CD4-positive, alpha-beta memory T cell (primary cell): ENCODE results near the gene DHDH. TPM values are rescaled to one million over a fixed set of nuclear protein-coding genes. Genes with fewer than 3 reads are reported as not detected.

Experiments used
- CTCF ChIA-PET: fragments of 350-600 bp; sonication (Branson Sonifier 250); formaldehyde crosslinking; loops from one replicate; lab custom pipeline; 2021; ENCODE audit warnings: inconsistent platforms; ENCODE audit not compliant: partially characterized antibody; lab: Charles Lee
- POLR2A ChIA-PET: fragments of 350-600 bp; sonication (Branson Sonifier 250); formaldehyde crosslinking; loops from one replicate; lab custom pipeline; 2021; ENCODE audit not compliant: partially characterized antibody; lab: Charles Lee
- DNase-seq, 5 donors: peaks; one replicate each; pipeline versions ENCODE4 v3.0.0 to v3.0.0-alpha.2; 2020 to 2022; ENCODE audit warnings: mixed read lengths in 1 of 5
- H3K27ac ChIP-seq: one replicate; pipeline ENCODE4 v1.7.0; 2013; ENCODE audit warnings: low read depth, low read length
- H3K27me3 ChIP-seq: 2 replicates; pipeline ENCODE4 v1.7.0; 2013; ENCODE audit warnings: mild to moderate bottlenecking, low read length, moderate library complexity; ENCODE audit not compliant: insufficient read depth
- H3K36me3 ChIP-seq: 2 replicates; pipeline ENCODE4 v1.7.0; 2013; ENCODE audit warnings: mild to moderate bottlenecking, low read length, moderate library complexity; ENCODE audit not compliant: insufficient read depth
- H3K4me1 ChIP-seq: 2 replicates; pipeline ENCODE4 v1.7.0; 2013; ENCODE audit warnings: mild to moderate bottlenecking, low read length, moderate library complexity; ENCODE audit not compliant: insufficient read depth
- H3K4me3 ChIP-seq, 2 donors: one replicate each; pipeline ENCODE4 v1.7.0; 2013; ENCODE audit warnings: low read length in 2 of 2, mild to moderate bottlenecking in 1 of 2
- H3K9me3 ChIP-seq, 2 donors: one replicate each; pipeline ENCODE4 v1.7.0; 2013; ENCODE audit warnings: low read length in 2 of 2, control low read depth in 1 of 2; ENCODE audit not compliant: control insufficient read depth in 1 of 2
- H3K27ac Mint-ChIP-seq, 7 donors: one replicate each; pipeline ENCODE4 v1.8.0; 2020 to 2021; ENCODE audit warnings: mixed read lengths in 7 of 7, mild to moderate bottlenecking in 6 of 7, inconsistent platforms in 3 of 7, moderate library complexity in 3 of 7
- H3K27me3 Mint-ChIP-seq, 2 donors: one replicate each; pipeline ENCODE4 v1.8.0; 2020 to 2021; ENCODE audit warnings: mixed read lengths in 2 of 2
- H3K36me3 Mint-ChIP-seq, 2 donors: one replicate each; pipeline ENCODE4 v1.8.0; 2020 to 2021; ENCODE audit warnings: mixed read lengths in 2 of 2, inconsistent platforms in 1 of 2, mild to moderate bottlenecking in 1 of 2
- H3K4me1 Mint-ChIP-seq, 4 donors: one replicate each; pipeline ENCODE4 v1.8.0; 2020 to 2021; ENCODE audit warnings: mixed read lengths in 4 of 4, mild to moderate bottlenecking in 1 of 4
- H3K4me3 Mint-ChIP-seq, 8 donors: one replicate each; pipeline ENCODE4 v1.8.0; 2020 to 2021; ENCODE audit warnings: mixed read lengths in 8 of 8, mild to moderate bottlenecking in 7 of 8, moderate library complexity in 6 of 8, inconsistent platforms in 3 of 8
- H3K9me3 Mint-ChIP-seq, 8 donors: one replicate each; pipeline ENCODE4 v1.8.0; 2020 to 2021; ENCODE audit warnings: mixed read lengths in 8 of 8, mild to moderate bottlenecking in 5 of 8, inconsistent platforms in 3 of 8, moderate library complexity in 1 of 8
- intact Hi-C: fragments of 100-400 bp; cut with micrococcal nuclease; formaldehyde crosslinking; loops from one replicate; pipeline ENCODE4 v1.15.1; 2023
- polyA plus RNA-seq, 2 donors: library from polyadenylated mRNA; unstranded; fragments of 300-500 nt; fragmentation: Illumina TruSeq; gene quantifications; one replicate each; pipeline ENCODE4 v1.2.3, GENCODE V29; 2021
- total RNA-seq, 2 experiments: library from RNA; stranded (reverse); gene quantifications; one replicate each; pipeline ENCODE4 v1.2.3, GENCODE V29; 2021

The DHDH gene
- total and polyA plus RNA-seq, 4 experiments from 2014 or later, result 0.60 to 1.6 (median 1.2) TPM

DNA sequence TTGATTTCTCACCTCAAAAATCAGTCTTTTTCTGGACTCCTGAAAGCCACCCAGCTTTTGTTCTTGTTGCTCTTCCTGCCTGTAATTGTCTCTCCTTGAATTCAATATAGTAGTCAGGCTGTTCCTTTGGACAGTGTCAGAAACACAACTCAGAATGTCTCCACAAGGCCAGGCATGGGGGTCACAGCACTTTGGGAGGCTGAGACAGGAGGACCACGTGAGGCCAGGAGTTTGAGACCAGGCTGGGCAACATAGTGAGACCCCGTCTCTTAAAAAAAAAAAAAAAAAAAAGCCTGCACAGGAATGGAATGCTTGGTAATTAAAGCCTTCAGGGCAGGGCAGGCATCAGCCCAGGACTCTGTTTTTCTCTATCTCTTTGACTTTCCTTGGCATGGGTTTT lies 12.3 kb downstream of the DHDH start:
- Histone ChIP-seq H3K27ac (no peak overlapping the region), H3K4me3 (no peak overlapping the region), H3K9me3 (no peaks in the 10 kb centered on the region), H3K27me3 (no peaks in the 10 kb centered on the region), H3K36me3 (no peaks in the 10 kb centered on the region), H3K4me1 (no peaks in the 10 kb centered on the region)
- H3K36me3 Mint-ChIP-seq, result peaks cover 0 to 6% of the 10 kb centered on the region in 2 donors
- peaks cover 0 to 6% (median 0%) of the 10 kb centered on the region in 8 donors for H3K9me3 Mint-ChIP-seq
- intact Hi-C loops, result no loop called here
- CTCF ChIA-PET, result interaction anchor here (1.5 kb wide), 1 partner anchor 16 kb away, joined by 4 read pairs; no protein-coding TSS in a partner anchor
- no peaks in the 10 kb centered on the region for H3K4me1 Mint-ChIP-seq
- POLR2A ChIA-PET, result interaction anchor here (1.9 kb wide), 1 partner anchor 13 kb away, joined by 6 read pairs; the partner anchor contains the start of gene DHDH
- no peak for DNase-seq
- no peak overlapping the region for H3K4me3 Mint-ChIP-seq
- H3K27me3 Mint-ChIP-seq, result no peaks in the 10 kb centered on the region
- no peak overlapping the region for H3K27ac Mint-ChIP-seq

DNA sequence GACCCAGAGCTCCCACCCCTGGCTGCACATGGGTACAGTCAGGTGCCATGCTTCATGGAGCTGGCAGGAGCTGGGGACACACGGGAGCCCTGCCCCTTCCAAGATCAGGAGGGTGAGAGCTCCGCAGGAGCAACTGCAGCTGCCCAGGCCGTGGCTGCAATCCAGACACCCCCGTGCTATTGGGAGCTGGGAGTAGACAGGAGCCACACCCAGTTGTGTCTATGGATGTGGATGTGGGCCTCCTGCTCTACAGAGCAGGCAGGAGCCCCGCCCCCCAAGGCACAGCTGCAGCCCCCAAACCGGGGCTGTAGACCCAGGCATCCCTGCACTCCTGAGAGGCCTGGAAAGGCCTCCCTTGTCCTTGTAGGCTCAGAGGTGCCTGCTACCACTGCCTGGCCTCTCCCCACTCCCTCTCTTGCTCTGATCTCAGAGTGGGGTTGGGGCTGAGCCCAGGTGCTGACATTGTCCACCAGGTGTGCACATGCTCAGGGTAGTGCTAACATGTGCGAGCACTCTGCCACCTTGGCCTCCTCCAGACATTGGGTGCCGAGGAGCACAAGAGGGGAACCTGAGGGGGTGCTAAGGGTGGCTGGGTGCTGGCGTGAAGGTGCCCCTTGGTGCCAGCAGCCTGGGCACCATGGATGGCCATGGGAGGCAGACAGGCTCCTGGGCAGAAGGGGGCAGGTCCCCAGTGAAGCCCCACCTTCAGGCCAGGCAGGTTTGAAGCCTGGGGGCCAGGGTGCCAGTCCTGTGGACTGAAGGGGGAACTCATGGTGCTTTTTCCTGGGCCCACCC lies 13.2 kb downstream of the DHDH start:
- no peaks in the 10 kb centered on the region for H3K27me3 ChIP-seq
- H3K4me3 ChIP-seq, result no peak overlapping the region
- no peaks in the 10 kb centered on the region for H3K4me1 ChIP-seq
- H3K4me3 Mint-ChIP-seq, result no peak overlapping the region
- no peaks in the 10 kb centered on the region for H3K4me1 Mint-ChIP-seq
- H3K27ac ChIP-seq, result no peak overlapping the region
- CTCF ChIA-PET, result interaction anchor here (1.0 to 1.5 kb wide), 2 partner anchors 15 to 105 kb away, joined by 3 to 4 read pairs; no protein-coding TSS in a partner anchor
- no peak overlapping the region for H3K27ac Mint-ChIP-seq
- POLR2A ChIA-PET, result no interaction called here
- H3K36me3 Mint-ChIP-seq, result no peaks in the 10 kb centered on the region
- H3K9me3 ChIP-seq, result no peaks in the 10 kb centered on the region
- no peaks in the 10 kb centered on the region for H3K36me3 ChIP-seq
- DNase-seq, result no peak
- intact Hi-C loops, result no loop called here
- H3K9me3 Mint-ChIP-seq, result peaks cover 0 to 4% (median 0%) of the 10 kb centered on the region in 8 donors
- H3K27me3 Mint-ChIP-seq, result no peaks in the 10 kb centered on the region

DNA sequence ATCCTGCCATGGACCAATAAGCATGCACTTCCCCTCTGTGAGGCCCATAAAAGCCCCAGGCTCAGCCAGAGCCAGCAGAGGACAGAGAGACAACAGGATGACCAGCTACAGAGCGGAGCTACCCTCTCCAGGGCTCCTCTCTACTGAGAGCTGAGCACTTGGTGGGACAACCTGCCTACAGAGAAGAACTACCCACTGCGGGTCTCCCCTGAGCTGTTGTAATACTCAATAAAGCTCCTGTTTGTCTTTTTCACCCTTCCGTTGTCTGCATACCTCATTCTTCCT lies 13.7 kb downstream of the DHDH start:
- no peaks in the 10 kb centered on the region for H3K4me1 Mint-ChIP-seq
- no peak overlapping the region for H3K4me3 ChIP-seq
- H3K27me3 ChIP-seq, result no peaks in the 10 kb centered on the region
- DNase-seq, result no peak
- POLR2A ChIA-PET, result no interaction called here
- H3K9me3 Mint-ChIP-seq, result peaks cover 0 to 4% (median 0%) of the 10 kb centered on the region in 8 donors
- no peak overlapping the region for H3K4me3 Mint-ChIP-seq
- no peaks in the 10 kb centered on the region for H3K36me3 Mint-ChIP-seq
- H3K27me3 Mint-ChIP-seq, result no peaks in the 10 kb centered on the region
- CTCF ChIA-PET, result interaction anchor here (1.0 to 1.5 kb wide), 2 partner anchors 15 to 105 kb away, joined by 3 to 4 read pairs; no protein-coding TSS in a partner anchor
- intact Hi-C loops, result no loop called here
- no peak overlapping the region for H3K27ac Mint-ChIP-seq
- H3K4me1 ChIP-seq, result no peaks in the 10 kb centered on the region
- no peak overlapping the region for H3K27ac ChIP-seq
- no peaks in the 10 kb centered on the region for H3K36me3 ChIP-seq
- no peaks in the 10 kb centered on the region for H3K9me3 ChIP-seq

DNA sequence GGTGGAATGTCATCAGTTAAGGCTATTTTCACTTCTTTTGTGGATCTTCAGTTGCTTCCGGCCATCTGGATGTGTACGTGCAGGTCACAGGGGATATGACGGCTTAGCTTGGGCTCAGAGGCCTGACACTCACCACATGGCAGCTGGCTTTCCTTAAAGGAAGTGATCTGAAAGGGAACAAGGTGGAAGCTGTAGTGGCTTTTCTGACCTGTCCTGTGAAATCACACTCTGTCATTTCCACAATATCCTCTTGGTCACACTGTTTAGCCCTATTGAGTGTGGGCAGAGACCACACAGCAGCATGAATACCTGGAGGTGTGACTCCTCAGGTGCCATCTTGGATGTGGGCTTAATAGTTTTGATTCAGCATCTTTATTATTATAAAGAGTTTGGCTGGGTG lies 16.7 kb downstream of the DHDH start:
- Histone ChIP-seq H3K9me3 (no peaks in the 10 kb centered on the region), H3K4me3 (no peak overlapping the region), H3K27me3 (no peaks in the 10 kb centered on the region), H3K36me3 (no peaks in the 10 kb centered on the region), H3K4me1 (peaks cover 7% of the 10 kb centered on the region), H3K27ac (no peak overlapping the region)
- no peak for DNase-seq
- CTCF ChIA-PET, result interaction anchor here (1.0 kb wide), 1 partner anchor 163 kb away, joined by 3 read pairs; no protein-coding TSS in a partner anchor
- Mint-ChIP-seq H3K36me3 (peaks cover 0 to 3% of the 10 kb centered on the region in 2 donors), H3K4me1 (peaks cover 3 to 7% (median 4%) of the 10 kb centered on the region in 4 donors), H3K4me3 (no peak overlapping the region), H3K9me3 (peaks cover 0 to 4% (median 0%) of the 10 kb centered on the region in 8 donors), H3K27ac (peak overlapping the region in 1 of 7 donors; percentile 41), H3K27me3 (no peaks in the 10 kb centered on the region)
- intact Hi-C loops, result no loop called here
- POLR2A ChIA-PET, result interaction anchor here (1.2 kb wide), 1 partner anchor 140 kb away, joined by 3 read pairs; no protein-coding TSS in a partner anchor

DNA sequence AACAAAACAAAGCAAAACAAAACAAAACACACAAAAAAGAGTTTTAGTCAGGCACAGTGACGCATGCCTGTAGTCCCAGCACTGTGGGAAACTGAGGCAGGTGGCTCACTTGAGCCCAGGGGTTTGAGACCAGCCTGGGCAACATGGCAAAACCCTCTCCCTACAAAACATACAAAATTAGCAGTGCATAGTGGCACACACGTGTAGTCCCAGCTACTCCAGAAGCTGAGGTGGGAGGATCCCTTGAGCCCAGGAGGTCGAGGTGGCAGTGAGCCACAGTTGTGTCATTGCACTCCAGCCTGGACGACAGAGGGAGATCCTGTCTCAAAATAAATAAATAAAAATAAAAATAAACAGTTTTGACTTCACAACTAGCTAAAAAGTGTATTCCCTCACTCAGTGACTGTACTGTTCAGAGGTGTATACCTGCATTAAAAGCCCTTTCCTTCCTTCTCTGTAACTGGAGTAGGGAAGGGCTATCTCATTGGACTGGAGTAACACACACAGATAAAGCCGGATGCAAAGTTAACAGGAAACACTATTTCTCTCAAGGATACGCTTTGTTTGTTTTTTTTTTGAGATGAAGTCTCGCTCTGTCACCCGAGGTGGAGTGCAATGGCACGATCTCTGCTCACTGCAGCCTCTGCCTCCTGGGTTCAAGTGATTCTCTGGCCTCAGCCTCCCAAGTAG lies 17.5 kb downstream of the DHDH start:
- H3K27me3 Mint-ChIP-seq, result no peaks in the 10 kb centered on the region
- H3K4me1 Mint-ChIP-seq, result peaks cover 7 to 15% (median 12%) of the 10 kb centered on the region in 4 donors
- H3K4me1 ChIP-seq, result peaks cover 15% of the 10 kb centered on the region
- H3K4me3 Mint-ChIP-seq, result no peak overlapping the region
- H3K27me3 ChIP-seq, result no peaks in the 10 kb centered on the region
- H3K4me3 ChIP-seq, result no peak overlapping the region
- H3K36me3 Mint-ChIP-seq, result peaks cover 0 to 6% of the 10 kb centered on the region in 2 donors
- intact Hi-C loops, result no loop called here
- ChIA-PET CTCF (interaction anchor here (1.0 kb wide), 1 partner anchor 164 kb away, joined by 3 read pairs; no protein-coding TSS in a partner anchor), POLR2A (interaction anchor here (1.2 to 6.8 kb wide), 2 partner anchors 15 to 141 kb away, joined by 3 to 99 read pairs; partner anchors contain the start of gene FTL)
- no peaks in the 10 kb centered on the region for H3K36me3 ChIP-seq
- H3K27ac Mint-ChIP-seq, result no peak overlapping the region
- H3K9me3 ChIP-seq, result no peaks in the 10 kb centered on the region
- DNase-seq, result no peak
- H3K27ac ChIP-seq, result no peak overlapping the region
- peaks cover 0 to 4% (median 0%) of the 10 kb centered on the region in 8 donors for H3K9me3 Mint-ChIP-seq

DNA sequence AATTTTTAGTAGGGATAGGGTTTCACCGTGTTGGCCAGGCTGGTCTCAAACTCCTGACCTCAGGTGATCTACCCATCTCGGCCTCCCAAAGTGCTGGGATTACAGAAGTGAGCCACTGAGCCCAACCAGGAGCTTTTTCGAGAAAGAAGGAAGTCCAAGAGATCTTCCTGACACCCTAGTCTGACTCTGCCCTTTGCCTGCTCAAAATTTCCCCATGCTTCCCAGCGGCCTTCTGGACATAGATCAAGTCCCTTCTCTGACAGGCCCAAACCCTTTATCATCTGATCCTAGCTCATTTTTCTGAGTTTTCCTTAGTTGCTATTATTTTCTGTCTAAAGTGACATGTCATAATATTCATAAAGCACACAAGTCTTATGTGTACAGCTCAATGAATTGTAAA lies 19.6 kb downstream of the DHDH start:
- no peaks in the 10 kb centered on the region for H3K27me3 ChIP-seq
- no peak overlapping the region for H3K4me3 ChIP-seq
- POLR2A ChIA-PET, result interaction anchor here (1.2 to 6.8 kb wide), 5 partner anchors 9 to 80 kb away, joined by 4 to 99 read pairs (median 13); partner anchors contain the start of genes FTL, GYS1, PPP1R15A and RUVBL2
- Mint-ChIP-seq H3K27ac (peak overlapping the region in 1 of 7 donors; percentile 31), H3K9me3 (no peaks in the 10 kb centered on the region), H3K4me1 (peaks cover 12 to 34% (median 27%) of the 10 kb centered on the region in 4 donors), H3K4me3 (peak overlapping the region in 3 of 8 donors; percentile 0 to 32 (median 10)), H3K27me3 (no peaks in the 10 kb centered on the region), H3K36me3 (peaks cover 6 to 18% of the 10 kb centered on the region in 2 donors)
- DNase-seq, result no peak
- H3K36me3 ChIP-seq, result no peaks in the 10 kb centered on the region
- peaks cover 20% of the 10 kb centered on the region for H3K4me1 ChIP-seq
- no peaks in the 10 kb centered on the region for H3K9me3 ChIP-seq
- H3K27ac ChIP-seq, result no peak overlapping the region
- intact Hi-C loops, result no loop called here
- CTCF ChIA-PET, result interaction anchor here (0.6 to 3.1 kb wide), 9 partner anchors 10 to 199 kb away, joined by 3 to 15 read pairs (median 3); partner anchors contain the start of genes GYS1 and RUVBL2
